NB4 (cell line): ENCODE measurements around the gene KIAA1328.
"Not testable (repeated sequence)": the region's sequence is repeated elsewhere in the genome, so short reads cannot be mapped to it uniquely, and the experiment has no call there.

Source experiments
- DNase-seq: peaks from one replicate; pipeline ENCODE4 v3.0.0; 2010; ENCODE audit warnings: low read depth
- H3K4me3 ChIP-seq: one replicate; pipeline ENCODE4 v1.5.1; 2011; ENCODE audit warnings: mild to moderate bottlenecking, low read depth, low read length, moderate library complexity
- CTCF ChIP-seq: IDR thresholded peaks from one replicate; pipeline ENCODE4 v1.5.1; 2012; ENCODE audit warnings: low read depth, low read length
- MAX ChIP-seq: IDR thresholded peaks from 2 replicates; pipeline ENCODE4 v1.6.1; 2011; ENCODE audit warnings: low read depth, low read length
- MYC ChIP-seq: IDR thresholded peaks from 2 replicates; pipeline ENCODE4 v1.6.1; 2011; ENCODE audit warnings: low read depth, low read length
- POLR2A ChIP-seq: IDR thresholded peaks from 2 replicates; pipeline ENCODE4 v1.6.1; 2011; ENCODE audit warnings: mild to moderate bottlenecking; ENCODE audit not compliant: insufficient read length; ENCODE audit errors: extremely low read depth

Gene KIAA1328

GRCh38 chr18:37166491-37166890 lies 337.6 kb downstream of the KIAA1328 start:
- TF ChIP-seq MYC (no peak), CTCF (no peak), MAX (no peak), POLR2A (no peak)
- no peak for DNase-seq
- no peak overlapping the region for H3K4me3 ChIP-seq

GRCh38 chr18:37166966-37167365 lies 338.0 kb downstream of the KIAA1328 start:
- peak; percentile 11 for DNase-seq
- H3K4me3 ChIP-seq = not testable (repeated sequence)

- no peak for DNase-seq
- TF ChIP-seq MYC (no peak), CTCF (no peak), MAX (no peak), POLR2A (no peak)
- H3K4me3 ChIP-seq = no peak overlapping the region
These were observed 342.1 kb downstream of the KIAA1328 start for GRCh38 chr18:37170984-37171383.

GRCh38 chr18:37173384-37173783 lies 344.5 kb downstream of the KIAA1328 start:
- H3K4me3 ChIP-seq = no peak overlapping the region
- no peak for DNase-seq
- TF ChIP-seq POLR2A = no peak
- no peak for TF ChIP-seq MAX
- TF ChIP-seq CTCF = no peak
- TF ChIP-seq MYC = no peak

- DNase-seq = no peak
- no peak overlapping the region for H3K4me3 ChIP-seq
- TF ChIP-seq CTCF = no peak
- TF ChIP-seq MYC = no peak
- no peak for TF ChIP-seq MAX
- TF ChIP-seq POLR2A = no peak
These were observed 347.0 kb downstream of the KIAA1328 start for GRCh38 chr18:37175727-37176620.

- DNase-seq = no peak
- no peak for TF ChIP-seq CTCF
- TF ChIP-seq POLR2A = no peak
- TF ChIP-seq MYC = no peak
- no peak overlapping the region for H3K4me3 ChIP-seq
These were observed 347.7 kb downstream of the KIAA1328 start for GRCh38 chr18:37176621-37176934.
